Type B pancreatic cell (in vitro differentiated cells): ENCODE results near the gene ABHD2. TPM values are rescaled to one million over a fixed set of nuclear protein-coding genes. Genes with fewer than 3 reads are reported as not detected.

Experiments used
- DNase-seq: peaks from one replicate; pipeline ENCODE4 v3.0.0; 2021; ENCODE audit warnings: mixed read lengths; ENCODE audit not compliant: unreplicated experiment; ENCODE audit errors: extremely low spot score
- H3K27ac Mint-ChIP-seq: 2 replicates; pipeline ENCODE4 v1.8.0; 2021; ENCODE audit warnings: mild to moderate bottlenecking, mixed read lengths
- H3K27me3 Mint-ChIP-seq: 2 replicates; pipeline ENCODE4 v1.8.0; 2021; ENCODE audit warnings: mixed read lengths
- H3K36me3 Mint-ChIP-seq: 2 replicates; pipeline ENCODE4 v1.8.0; 2021; ENCODE audit warnings: mixed read lengths
- H3K4me1 Mint-ChIP-seq: one replicate; pipeline ENCODE4 v1.8.0; 2021; ENCODE audit warnings: mixed read lengths; ENCODE audit not compliant: unreplicated experiment
- H3K4me3 Mint-ChIP-seq: 2 replicates; pipeline ENCODE4 v1.8.0; 2021; ENCODE audit warnings: mild to moderate bottlenecking, mixed read lengths
- H3K9me3 Mint-ChIP-seq: 2 replicates; pipeline ENCODE4 v1.8.0; 2021; ENCODE audit warnings: mixed read lengths
- total RNA-seq: library from RNA; stranded (reverse); gene quantifications from 2 replicates; pipeline ENCODE4 v1.2.1, GENCODE V29; 2021; ENCODE audit warnings: low replicate concordance
- TF ChIP-seq, protein P1 (sequence below): fragments of 200-600 bp; sonication (generic); conservative IDR thresholded peaks from 2 replicates; pipeline ENCODE4 v1.5.0; 2021; ENCODE audit warnings: antibody characterized with exemption, mild to moderate bottlenecking

The ABHD2 gene
- total RNA-seq, 1 donor from 2014 or later = 55.4 TPM

DNA sequence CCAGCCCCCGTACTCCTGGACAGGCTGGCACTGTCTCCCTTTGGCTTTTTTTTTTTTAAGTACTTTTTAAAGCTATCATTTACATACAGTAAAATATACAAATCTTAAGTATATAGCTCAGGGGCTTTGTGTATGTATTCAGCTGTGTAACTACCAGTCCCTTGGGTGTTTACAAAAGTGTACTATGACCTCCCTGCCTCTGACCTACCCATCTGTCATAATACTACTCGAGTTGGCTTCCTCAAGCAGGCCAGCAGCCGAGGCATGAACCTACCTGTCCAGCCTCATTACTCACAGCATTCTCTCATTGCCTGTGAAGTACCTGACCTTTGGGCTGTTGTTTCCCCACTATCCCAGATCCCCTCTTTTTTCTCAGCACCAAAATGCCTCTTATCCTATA lies 33.2 kb downstream of the ABHD2 start:
- Mint-ChIP-seq H3K36me3 (peaks cover 17% of the 10 kb centered on the region), H3K9me3 (no peaks in the 10 kb centered on the region), H3K27me3 (no peaks in the 10 kb centered on the region), H3K4me3 (peak overlapping the region; percentile 41), H3K4me1 (peaks cover 28% of the 10 kb centered on the region), H3K27ac (peak overlapping the region; percentile 85)
- DNase-seq = no peak
- TF ChIP-seq, protein P1, sequence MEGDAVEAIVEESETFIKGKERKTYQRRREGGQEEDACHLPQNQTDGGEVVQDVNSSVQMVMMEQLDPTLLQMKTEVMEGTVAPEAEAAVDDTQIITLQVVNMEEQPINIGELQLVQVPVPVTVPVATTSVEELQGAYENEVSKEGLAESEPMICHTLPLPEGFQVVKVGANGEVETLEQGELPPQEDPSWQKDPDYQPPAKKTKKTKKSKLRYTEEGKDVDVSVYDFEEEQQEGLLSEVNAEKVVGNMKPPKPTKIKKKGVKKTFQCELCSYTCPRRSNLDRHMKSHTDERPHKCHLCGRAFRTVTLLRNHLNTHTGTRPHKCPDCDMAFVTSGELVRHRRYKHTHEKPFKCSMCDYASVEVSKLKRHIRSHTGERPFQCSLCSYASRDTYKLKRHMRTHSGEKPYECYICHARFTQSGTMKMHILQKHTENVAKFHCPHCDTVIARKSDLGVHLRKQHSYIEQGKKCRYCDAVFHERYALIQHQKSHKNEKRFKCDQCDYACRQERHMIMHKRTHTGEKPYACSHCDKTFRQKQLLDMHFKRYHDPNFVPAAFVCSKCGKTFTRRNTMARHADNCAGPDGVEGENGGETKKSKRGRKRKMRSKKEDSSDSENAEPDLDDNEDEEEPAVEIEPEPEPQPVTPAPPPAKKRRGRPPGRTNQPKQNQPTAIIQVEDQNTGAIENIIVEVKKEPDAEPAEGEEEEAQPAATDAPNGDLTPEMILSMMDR = no peak

DNA sequence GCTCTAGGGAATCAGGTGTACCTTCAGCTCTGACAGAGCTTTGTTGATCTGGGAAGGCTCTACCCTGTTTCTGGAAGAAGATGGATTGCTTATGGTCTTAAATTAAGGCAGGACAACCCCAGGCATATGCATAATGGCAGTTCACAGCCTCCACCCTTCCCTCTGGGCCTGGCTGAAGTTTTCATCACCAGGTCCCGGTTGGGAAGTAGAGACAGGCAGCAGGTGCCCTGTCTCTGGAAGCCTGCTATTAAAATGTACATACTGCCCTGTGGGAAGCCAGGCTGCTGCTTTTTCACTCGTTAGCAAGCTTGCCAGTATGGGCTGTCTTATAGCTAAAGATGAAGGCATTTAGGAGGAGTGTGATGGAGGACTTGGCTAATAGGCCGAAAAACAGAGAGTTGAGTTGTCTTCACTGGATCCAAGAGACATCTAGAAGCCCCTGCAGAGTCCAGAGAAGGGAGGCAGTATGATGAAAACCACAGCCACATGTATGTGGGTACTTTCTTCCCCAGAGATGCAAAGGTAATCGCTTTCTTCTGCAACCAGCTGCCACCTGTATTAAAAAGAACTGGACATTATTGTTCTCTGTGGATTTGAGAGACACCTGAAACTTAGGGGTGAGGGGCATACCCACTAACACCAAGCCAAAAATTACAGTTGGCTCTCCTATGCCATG lies 34.4 kb downstream of the ABHD2 start:
- Mint-ChIP-seq H3K27ac (peak overlapping the region; percentile 35), H3K36me3 (peaks cover 12% of the 10 kb centered on the region), H3K27me3 (no peaks in the 10 kb centered on the region), H3K4me3 (no peak overlapping the region), H3K9me3 (no peaks in the 10 kb centered on the region), H3K4me1 (peaks cover 28% of the 10 kb centered on the region)
- no peak for DNase-seq
- TF ChIP-seq, protein P1 = no peak

DNA sequence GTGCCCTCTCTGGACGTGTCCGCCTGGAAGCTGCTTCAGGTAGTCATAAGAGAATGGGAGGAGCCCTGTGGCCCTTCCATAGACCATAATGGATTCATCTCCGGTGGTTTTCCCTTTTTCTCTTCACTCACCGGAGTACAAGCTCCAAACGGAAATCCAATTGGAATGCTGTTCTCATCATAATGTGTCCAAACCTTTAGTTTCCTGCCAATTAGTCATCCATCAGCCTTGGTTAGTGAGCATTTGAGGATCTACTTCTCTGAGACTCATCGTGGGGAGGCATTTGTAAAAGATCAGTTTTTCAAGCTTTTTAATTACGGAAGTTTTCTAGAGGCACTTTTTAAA lies 34.9 kb downstream of the ABHD2 start:
- TF ChIP-seq, protein P1 = no peak
- no peak for DNase-seq
- peaks cover 10% of the 10 kb centered on the region for H3K36me3 Mint-ChIP-seq
- peaks cover 28% of the 10 kb centered on the region for H3K4me1 Mint-ChIP-seq
- no peaks in the 10 kb centered on the region for H3K9me3 Mint-ChIP-seq
- H3K4me3 Mint-ChIP-seq = no peak overlapping the region
- H3K27me3 Mint-ChIP-seq = no peaks in the 10 kb centered on the region
- H3K27ac Mint-ChIP-seq = no peak overlapping the region

DNA sequence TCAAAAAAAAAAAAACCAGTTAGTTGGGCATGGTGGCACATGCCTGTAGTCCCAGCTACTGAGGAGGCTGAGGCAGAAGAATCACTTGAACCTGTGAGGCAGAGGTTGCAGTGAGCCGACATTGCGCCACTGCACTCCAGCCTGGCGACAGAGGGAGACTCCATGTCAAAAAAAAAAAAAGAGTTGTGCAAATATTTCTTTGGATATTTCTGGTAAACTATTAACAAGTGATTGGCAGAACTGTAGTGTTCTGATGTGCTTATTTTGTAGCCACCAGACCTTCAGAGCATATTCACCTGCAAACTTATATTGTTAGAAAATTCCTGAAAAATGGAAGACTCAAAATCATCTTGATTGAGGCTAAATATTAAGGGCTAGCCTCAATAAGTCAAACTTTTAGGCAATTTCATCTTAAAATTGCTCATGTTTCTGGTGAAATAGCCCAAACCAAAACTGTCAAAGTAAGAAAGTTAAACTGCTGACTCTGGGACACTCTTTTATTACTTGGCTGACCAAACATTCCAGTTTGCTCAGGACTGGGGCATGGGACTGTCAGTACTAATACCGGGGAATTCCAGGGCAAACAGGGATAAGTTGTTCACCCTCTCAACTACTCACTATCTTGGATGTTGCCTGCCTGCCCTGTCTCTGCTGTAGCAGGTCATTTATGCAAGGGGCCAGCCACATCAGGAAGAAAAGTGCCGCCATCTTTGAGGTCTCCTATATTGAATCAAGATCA lies 37.0 kb downstream of the ABHD2 start:
- H3K27me3 Mint-ChIP-seq = no peaks in the 10 kb centered on the region
- H3K27ac Mint-ChIP-seq = peak overlapping the region; percentile 55
- peak overlapping the region; percentile 21 for H3K4me3 Mint-ChIP-seq
- TF ChIP-seq, protein P1 = no peak
- no peak for DNase-seq
- H3K36me3 Mint-ChIP-seq = peaks cover 10% of the 10 kb centered on the region
- H3K9me3 Mint-ChIP-seq = no peaks in the 10 kb centered on the region
- peaks cover 19% of the 10 kb centered on the region for H3K4me1 Mint-ChIP-seq

DNA sequence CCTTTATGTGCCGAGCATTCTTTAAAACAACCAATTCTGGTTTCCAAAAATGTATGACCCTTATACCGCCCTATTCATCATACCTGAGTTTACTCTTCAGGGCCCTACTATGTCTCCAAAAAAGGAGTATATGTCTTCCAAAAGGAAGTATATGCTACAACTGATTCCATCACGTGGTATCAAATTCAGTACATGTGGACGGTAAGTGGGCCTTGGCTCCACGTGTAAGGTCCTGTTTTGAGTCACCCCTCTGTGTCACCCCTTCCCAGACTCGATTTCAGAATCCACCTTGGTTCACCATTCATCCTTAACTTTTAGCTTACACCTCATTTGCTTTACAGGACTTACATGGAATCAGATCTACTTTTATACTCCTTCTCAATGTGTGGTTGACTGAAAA lies 37.8 kb downstream of the ABHD2 start:
- no peaks in the 10 kb centered on the region for H3K9me3 Mint-ChIP-seq
- H3K4me1 Mint-ChIP-seq = peaks cover 15% of the 10 kb centered on the region
- H3K27ac Mint-ChIP-seq = peak overlapping the region; percentile 55
- TF ChIP-seq, protein P1 = no peak
- DNase-seq = no peak
- peaks cover 12% of the 10 kb centered on the region for H3K36me3 Mint-ChIP-seq
- H3K4me3 Mint-ChIP-seq = no peak overlapping the region
- H3K27me3 Mint-ChIP-seq = no peaks in the 10 kb centered on the region
